Midbrain (tissue), 1 donor: ENCODE measurements around the gene MIF4GD.
"Not testable (repeated sequence)": the region's sequence is repeated elsewhere in the genome, so short reads cannot be mapped to it uniquely, and the experiment has no call there.

Experiments used
- DNase-seq: peaks from one replicate; lab custom pipeline; 2025; lab: John Stamatoyannopoulos, UW

MIF4GD gene

GRCh38 chr17:75260641-75261335 is 10.2 kb downstream of the MIF4GD start:
- no peak for DNase-seq

GRCh38 chr17:75257228-75257627 is 13.8 kb downstream of the MIF4GD start:
- DNase-seq: not testable (repeated sequence)

- DNase-seq: not testable (repeated sequence)
These were observed 14.9 kb downstream of the MIF4GD start for GRCh38 chr17:75255954-75256698.

- DNase-seq: no peak
These were observed 18.8 kb downstream of the MIF4GD start for GRCh38 chr17:75252039-75252816.

GRCh38 chr17:75250009-75250471 is 21.0 kb downstream of the MIF4GD start:
- no peak for DNase-seq

- no peak for DNase-seq
These were observed 21.5 kb downstream of the MIF4GD start for GRCh38 chr17:75249564-75249963.

- DNase-seq: no peak
These were observed 24.6 kb downstream of the MIF4GD start for GRCh38 chr17:75246404-75246803.

GRCh38 chr17:75245011-75245410 is 26.0 kb downstream of the MIF4GD start:
- no peak for DNase-seq

GRCh38 chr17:75244133-75244866 is 26.7 kb downstream of the MIF4GD start:
- no peak for DNase-seq

GRCh38 chr17:75242461-75243042 is 28.5 kb downstream of the MIF4GD start:
- no peak for DNase-seq

GRCh38 chr17:75241996-75242460 is 29.0 kb downstream of the MIF4GD start:
- no peak for DNase-seq

GRCh38 chr17:75241502-75241901 is 29.5 kb downstream of the MIF4GD start:
- DNase-seq: no peak

GRCh38 chr17:75241143-75241430 is 29.9 kb downstream of the MIF4GD start:
- no peak for DNase-seq

GRCh38 chr17:75240394-75241142 is 30.5 kb downstream of the MIF4GD start:
- no peak for DNase-seq

- no peak for DNase-seq
These were observed 31.1 kb downstream of the MIF4GD start for GRCh38 chr17:75239778-75240393.

GRCh38 chr17:75239214-75239613 is 31.8 kb downstream of the MIF4GD start:
- no peak for DNase-seq

GRCh38 chr17:75238684-75239191 is 32.3 kb downstream of the MIF4GD start:
- DNase-seq: peak; percentile 20

GRCh38 chr17:75238020-75238580 is 32.9 kb downstream of the MIF4GD start:
- DNase-seq: no peak

- no peak for DNase-seq
These were observed 33.7 kb downstream of the MIF4GD start for GRCh38 chr17:75237100-75238014.
